Activated naive CD4-positive, alpha-beta T cell treated with anti-CD3 and anti-CD28 coated beads for 36 hours (primary cell): Measurements from ENCODE around the gene PCDHB8. TPM values are rescaled to one million over a fixed set of nuclear protein-coding genes. Genes with fewer than 3 reads are reported as not detected.
"Not testable (repeated sequence)": the region's sequence is repeated elsewhere in the genome, so short reads cannot be mapped to it uniquely, and the experiment has no call there.

ENCODE experiments used
- CTCF ChIA-PET: fragments of 350-600 bp; sonication (Branson Sonifier 250); formaldehyde crosslinking; loops from one replicate; lab custom pipeline; 2021; ENCODE audit warnings: antibody characterized with exemption; lab: Charles Lee
- DNase-seq: peaks from one replicate; pipeline ENCODE4 v3.0.0-alpha.2; 2020
- H3K27ac Mint-ChIP-seq: one replicate; pipeline ENCODE4 v1.8.0; 2021; ENCODE audit warnings: mild to moderate bottlenecking, mixed read lengths
- H3K27me3 Mint-ChIP-seq: one replicate; pipeline ENCODE4 v1.8.0; 2021; ENCODE audit warnings: low read depth, mixed read lengths
- H3K36me3 Mint-ChIP-seq: one replicate; pipeline ENCODE4 v1.8.0; 2021; ENCODE audit warnings: low read depth, mixed read lengths
- H3K4me1 Mint-ChIP-seq: one replicate; pipeline ENCODE4 v1.8.0; 2021; ENCODE audit warnings: low read depth, mixed read lengths
- H3K4me3 Mint-ChIP-seq: one replicate; pipeline ENCODE4 v1.8.0; 2021; ENCODE audit warnings: mild to moderate bottlenecking, moderate library complexity, mixed read lengths
- H3K9me3 Mint-ChIP-seq: one replicate; pipeline ENCODE4 v1.8.0; 2021; ENCODE audit warnings: mixed read lengths
- intact Hi-C: fragments of 100-400 bp; cut with micrococcal nuclease; formaldehyde crosslinking; loops from one replicate; pipeline ENCODE4 v1.15.1; 2023
- total RNA-seq, 2 experiments: library from RNA; stranded (reverse); gene quantifications; one replicate each; pipeline ENCODE4 v1.2.3, GENCODE V29; 2021

PCDHB8 gene
- not detected for total RNA-seq

- CTCF ChIA-PET = interaction anchor here (0.7 to 1.2 kb wide), 4 partner anchors 9 to 288 kb away, joined by 3 to 6 read pairs (median 4); partner anchors contain the start of gene PCDHB9
- H3K9me3 Mint-ChIP-seq, H3K4me3 Mint-ChIP-seq, H3K4me1 Mint-ChIP-seq, H3K27ac Mint-ChIP-seq, DNase-seq, intact Hi-C loops: not testable (repeated sequence)
- H3K27me3 Mint-ChIP-seq = peaks cover 31% of the 10 kb centered on the region
- peaks cover 10% of the 10 kb centered on the region for H3K36me3 Mint-ChIP-seq
Measured at GRCh38 chr5:141177577-141178191, at the start of gene PCDHB8. Gene PCDHB8, plus strand, starts transcription at chr5:141177790. Its CDS starts 245 bp downstream, at chr5:141178035.

DNA sequence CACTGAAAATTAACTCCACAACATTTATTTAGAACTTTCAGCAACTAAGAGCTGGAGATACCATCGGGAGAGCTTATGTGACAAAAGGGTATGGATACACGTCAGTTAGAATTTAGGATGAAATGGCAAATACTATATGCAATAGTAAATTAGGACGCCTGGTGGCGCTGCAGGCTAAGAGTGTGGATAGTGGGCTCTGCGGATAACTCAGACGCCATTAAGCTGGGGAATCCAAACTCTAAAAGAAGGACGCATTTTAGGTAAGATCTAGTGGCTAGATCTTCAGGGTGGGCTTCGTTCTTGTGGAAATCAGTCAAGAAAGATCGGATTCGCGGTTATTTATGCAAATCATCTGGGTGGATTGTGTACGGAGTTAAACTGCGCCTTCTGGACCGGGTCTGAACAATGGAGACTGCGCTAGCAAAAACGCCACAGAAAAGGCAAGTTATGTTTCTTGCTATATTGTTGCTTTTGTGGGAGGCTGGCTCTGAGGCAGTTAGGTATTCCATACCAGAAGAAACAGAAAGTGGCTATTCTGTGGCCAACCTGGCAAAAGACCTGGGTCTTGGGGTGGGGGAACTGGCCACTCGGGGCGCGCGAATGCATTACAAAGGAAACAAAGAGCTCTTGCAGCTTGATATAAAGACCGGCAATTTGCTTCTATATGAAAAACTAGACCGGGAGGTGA lies 42.4 kb upstream of the PCDHB8 start, which contains the start of gene PCDHB5:
Gene PCDHB5, plus strand, starts transcription at position 177 of the 688 bp plus-strand sequence. Its CDS starts 229 bp downstream, at position 406.
- H3K27ac Mint-ChIP-seq = no peak within 1 kb of the TSS
- CTCF ChIA-PET = interaction anchor here (0.5 to 0.7 kb wide), 2 partner anchors 380 to 429 kb away, joined by 3 to 6 read pairs; no protein-coding TSS in a partner anchor
- peaks cover 6% of the 10 kb centered on the region for H3K4me1 Mint-ChIP-seq
- peaks cover 4% of the 10 kb centered on the region for H3K36me3 Mint-ChIP-seq
- peak; percentile 48 for DNase-seq
- H3K9me3 Mint-ChIP-seq = peaks cover 32% of the 10 kb centered on the region
- peak within 1 kb of the TSS; percentile 63 for H3K4me3 Mint-ChIP-seq
- peaks cover 27% of the 10 kb centered on the region for H3K27me3 Mint-ChIP-seq
- intact Hi-C loops = no loop called here

- H3K4me1 Mint-ChIP-seq = peaks cover 6% of the 10 kb centered on the region
- DNase-seq = no peak
- peaks cover 32% of the 10 kb centered on the region for H3K9me3 Mint-ChIP-seq
- H3K27ac Mint-ChIP-seq = no peak overlapping the region
- CTCF ChIA-PET = interaction anchor here (0.5 to 0.7 kb wide), 2 partner anchors 379 to 429 kb away, joined by 3 to 6 read pairs; no protein-coding TSS in a partner anchor
- peaks cover 27% of the 10 kb centered on the region for H3K27me3 Mint-ChIP-seq
- intact Hi-C loops = no loop called here
- peaks cover 4% of the 10 kb centered on the region for H3K36me3 Mint-ChIP-seq
- peak overlapping the region; percentile 63 for H3K4me3 Mint-ChIP-seq
Measured at GRCh38 chr5:141135718-141136266, 41.8 kb upstream of the PCDHB8 start.

DNA sequence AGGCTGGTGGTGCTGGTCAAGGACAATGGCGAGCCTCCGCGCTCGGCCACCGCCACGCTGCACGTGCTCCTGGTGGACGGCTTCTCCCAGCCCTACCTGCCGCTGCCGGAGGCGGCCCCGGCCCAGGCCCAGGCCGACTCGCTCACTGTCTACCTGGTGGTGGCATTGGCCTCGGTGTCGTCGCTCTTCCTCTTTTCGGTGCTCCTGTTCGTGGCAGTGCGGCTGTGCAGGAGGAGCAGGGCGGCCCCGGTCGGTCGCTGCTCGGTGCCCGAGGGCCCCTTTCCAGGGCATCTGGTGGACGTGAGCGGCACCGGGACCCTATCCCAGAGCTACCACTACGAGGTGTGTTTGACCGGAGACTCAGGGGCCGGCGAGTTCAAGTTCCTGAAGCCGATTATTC lies 40.2 kb upstream of the PCDHB8 start:
- H3K36me3 Mint-ChIP-seq, intact Hi-C loops, H3K27ac Mint-ChIP-seq, H3K4me3 Mint-ChIP-seq, CTCF ChIA-PET, DNase-seq, H3K4me1 Mint-ChIP-seq: not testable (repeated sequence)
- Mint-ChIP-seq H3K27me3 (peaks cover 27% of the 10 kb centered on the region), H3K9me3 (peaks cover 32% of the 10 kb centered on the region)

- peak; percentile 21 for DNase-seq
- Mint-ChIP-seq H3K27ac (no peak within 1 kb of the TSS), H3K36me3 (peaks cover 11% of the 10 kb centered on the region), H3K4me3 (no peak within 1 kb of the TSS), H3K4me1 (peaks cover 4% of the 10 kb centered on the region), H3K9me3 (peaks cover 22% of the 10 kb centered on the region), H3K27me3 (peaks cover 37% of the 10 kb centered on the region)
- CTCF ChIA-PET = interaction anchor here (0.7 kb wide), 1 partner anchor 11 kb away, joined by 3 read pairs; no protein-coding TSS in a partner anchor
- intact Hi-C loops = no loop called here
Measured at GRCh38 chr5:141149812-141150211, 27.8 kb upstream of the PCDHB8 start, which contains the start of gene PCDHB6. Gene PCDHB6, plus strand, starts transcription at chr5:141150057. Its CDS starts 201 bp downstream, at chr5:141150258.

DNA sequence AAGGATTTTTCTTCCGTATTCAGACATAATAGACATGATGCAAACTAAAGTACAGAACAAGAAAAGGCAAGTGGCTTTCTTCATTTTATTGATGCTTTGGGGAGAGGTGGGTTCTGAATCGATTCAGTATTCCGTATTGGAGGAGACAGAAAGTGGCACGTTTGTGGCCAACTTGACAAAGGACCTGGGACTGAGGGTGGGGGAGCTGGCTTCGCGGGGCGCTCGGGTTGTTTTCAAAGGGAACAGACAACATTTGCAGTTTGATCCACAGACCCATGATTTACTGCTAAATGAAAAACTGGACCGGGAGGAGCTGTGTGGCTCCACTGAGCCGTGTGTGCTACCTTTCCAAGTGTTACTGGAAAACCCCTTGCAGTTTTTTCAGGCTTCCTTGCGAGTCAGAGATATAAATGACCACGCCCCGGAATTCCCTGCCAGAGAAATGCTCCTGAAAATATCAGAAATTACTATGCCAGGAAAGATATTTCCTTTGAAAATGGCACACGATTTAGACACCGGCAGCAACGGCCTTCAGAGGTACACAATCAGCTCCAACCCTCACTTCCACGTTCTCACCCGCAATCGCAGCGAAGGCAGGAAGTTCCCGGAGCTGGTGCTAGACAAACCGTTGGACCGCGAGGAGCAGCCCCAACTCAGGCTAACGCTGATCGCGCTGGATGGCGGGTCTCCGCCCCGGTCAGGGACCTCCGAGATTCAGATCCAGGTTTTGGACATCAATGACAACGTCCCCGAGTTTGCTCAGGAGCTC lies 27.2 kb upstream of the PCDHB8 start:
- peaks cover 11% of the 10 kb centered on the region for H3K36me3 Mint-ChIP-seq
- peaks cover 4% of the 10 kb centered on the region for H3K4me1 Mint-ChIP-seq
- peaks cover 39% of the 10 kb centered on the region for H3K27me3 Mint-ChIP-seq
- no peak for DNase-seq
- no peak overlapping the region for H3K27ac Mint-ChIP-seq
- CTCF ChIA-PET = interaction anchor here (0.7 kb wide), 1 partner anchor 12 kb away, joined by 3 read pairs; no protein-coding TSS in a partner anchor
- H3K9me3 Mint-ChIP-seq = peaks cover 22% of the 10 kb centered on the region
- intact Hi-C loops = no loop called here
- no peak overlapping the region for H3K4me3 Mint-ChIP-seq

- Mint-ChIP-seq H3K36me3 (peaks cover 12% of the 10 kb centered on the region), H3K27ac (no peak overlapping the region), H3K9me3 (peaks cover 22% of the 10 kb centered on the region), H3K4me3 (no peak overlapping the region), H3K4me1 (peaks cover 4% of the 10 kb centered on the region), H3K27me3 (peaks cover 43% of the 10 kb centered on the region)
- DNase-seq = no peak
- intact Hi-C loops = no loop called here
- CTCF ChIA-PET = no interaction called here
Measured at GRCh38 chr5:141150993-141151325, 26.6 kb upstream of the PCDHB8 start.

DNA sequence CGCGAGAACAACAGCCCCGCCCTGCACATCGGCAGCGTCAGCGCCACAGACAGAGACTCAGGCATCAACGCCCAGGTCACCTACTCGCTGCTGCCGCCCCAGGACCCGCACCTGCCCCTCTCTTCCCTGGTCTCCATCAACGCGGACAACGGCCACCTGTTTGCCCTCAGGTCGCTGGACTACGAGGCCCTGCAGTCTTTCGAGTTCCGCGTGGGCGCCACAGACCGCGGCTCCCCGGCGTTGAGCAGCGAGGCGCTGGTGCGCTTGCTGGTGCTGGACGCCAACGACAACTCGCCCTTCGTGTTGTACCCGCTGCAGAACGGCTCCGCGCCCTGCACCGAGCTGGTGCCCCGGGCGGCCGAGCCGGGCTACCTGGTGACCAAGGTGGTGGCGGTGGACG lies 26.0 kb upstream of the PCDHB8 start:
- DNase-seq, intact Hi-C loops, H3K4me1 Mint-ChIP-seq, H3K4me3 Mint-ChIP-seq, CTCF ChIA-PET, H3K27ac Mint-ChIP-seq: not testable (repeated sequence)
- Mint-ChIP-seq H3K9me3 (peaks cover 24% of the 10 kb centered on the region), H3K27me3 (peaks cover 50% of the 10 kb centered on the region), H3K36me3 (peaks cover 14% of the 10 kb centered on the region)

DNA sequence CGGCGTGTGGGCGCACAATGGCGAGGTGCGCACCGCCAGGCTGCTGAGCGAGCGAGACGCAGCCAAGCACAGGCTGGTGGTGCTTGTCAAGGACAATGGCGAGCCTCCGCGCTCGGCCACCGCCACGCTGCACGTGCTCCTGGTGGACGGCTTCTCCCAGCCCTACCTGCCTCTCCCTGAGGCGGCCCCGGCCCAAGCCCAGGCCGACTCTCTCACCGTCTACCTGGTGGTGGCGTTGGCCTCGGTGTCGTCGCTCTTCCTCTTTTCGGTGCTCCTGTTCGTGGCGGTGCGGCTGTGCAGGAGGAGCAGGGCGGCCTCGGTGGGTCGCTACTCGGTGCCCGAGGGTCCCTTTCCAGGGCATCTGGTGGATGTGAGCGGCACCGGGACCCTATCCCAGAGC lies 25.5 kb upstream of the PCDHB8 start:
- intact Hi-C loops, H3K27ac Mint-ChIP-seq, DNase-seq, H3K4me1 Mint-ChIP-seq, H3K4me3 Mint-ChIP-seq, CTCF ChIA-PET: not testable (repeated sequence)
- peaks cover 55% of the 10 kb centered on the region for H3K27me3 Mint-ChIP-seq
- H3K9me3 Mint-ChIP-seq = peaks cover 27% of the 10 kb centered on the region
- peaks cover 16% of the 10 kb centered on the region for H3K36me3 Mint-ChIP-seq

DNA sequence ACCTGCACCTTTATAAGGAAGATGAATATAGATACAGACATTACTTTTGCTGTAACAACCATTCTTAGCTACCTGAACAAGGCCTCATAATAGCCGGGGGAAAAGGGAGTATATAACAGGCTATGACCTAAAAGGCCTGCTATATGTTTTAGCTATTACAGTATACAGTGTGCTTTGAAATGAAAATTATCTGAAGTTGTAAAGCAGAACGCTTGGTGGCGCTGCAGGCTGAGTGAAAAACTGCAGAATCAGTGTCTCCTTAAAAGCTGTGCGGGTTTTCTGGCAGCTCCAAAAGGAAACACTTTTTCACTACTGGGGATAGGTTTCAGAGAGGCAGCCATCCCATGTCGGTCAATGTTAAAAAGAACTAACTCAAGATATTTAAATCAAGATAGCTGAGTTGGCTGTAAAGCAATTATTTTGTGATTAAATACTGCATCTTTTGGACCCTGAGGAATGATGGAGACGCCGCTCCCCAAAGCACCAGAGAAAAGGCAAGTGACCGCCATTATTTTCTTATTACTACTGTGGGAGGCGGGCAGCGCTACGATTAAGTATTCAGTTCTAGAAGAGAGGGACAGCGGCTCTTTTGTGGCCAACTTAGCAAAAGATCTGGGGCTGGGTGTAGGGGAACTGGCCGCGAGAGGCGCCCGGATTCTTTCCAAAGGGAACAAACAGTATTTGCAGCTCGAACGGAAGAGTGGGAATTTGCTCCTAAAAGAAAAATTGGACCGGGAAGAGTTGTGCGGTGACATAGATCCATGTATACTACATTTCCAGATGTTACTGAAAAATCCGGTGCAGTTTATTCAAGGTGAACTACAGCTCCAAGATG lies 21.8 kb upstream of the PCDHB8 start:
- H3K4me3 Mint-ChIP-seq = no peak overlapping the region
- no peaks in the 10 kb centered on the region for H3K4me1 Mint-ChIP-seq
- H3K9me3 Mint-ChIP-seq = peaks cover 29% of the 10 kb centered on the region
- intact Hi-C loops = no loop called here
- peaks cover 52% of the 10 kb centered on the region for H3K27me3 Mint-ChIP-seq
- peaks cover 15% of the 10 kb centered on the region for H3K36me3 Mint-ChIP-seq
- H3K27ac Mint-ChIP-seq = no peak overlapping the region
- CTCF ChIA-PET = interaction anchor here (1.8 kb wide), 1 partner anchor 21 kb away, joined by 3 read pairs; the partner anchor contains the start of gene PCDHB8
- no peak for DNase-seq

DNA sequence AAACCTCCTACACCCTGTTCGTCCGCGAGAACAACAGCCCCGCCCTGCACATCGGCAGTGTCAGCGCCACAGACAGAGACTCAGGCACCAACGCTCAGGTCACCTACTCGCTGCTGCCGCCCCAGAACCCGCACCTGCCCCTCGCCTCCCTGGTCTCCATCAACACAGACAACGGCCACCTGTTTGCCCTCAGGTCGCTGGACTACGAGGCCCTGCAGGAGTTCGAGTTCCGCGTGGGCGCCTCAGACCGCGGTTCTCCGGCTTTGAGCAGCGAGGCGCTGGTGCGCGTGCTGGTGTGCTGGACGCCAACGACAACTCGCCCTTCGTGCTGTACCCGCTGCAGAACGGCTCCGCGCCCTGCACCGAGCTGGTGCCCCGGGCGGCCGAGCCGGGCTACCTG lies 20.2 kb upstream of the PCDHB8 start:
- H3K9me3 Mint-ChIP-seq = peaks cover 17% of the 10 kb centered on the region
- DNase-seq, H3K4me1 Mint-ChIP-seq, H3K27ac Mint-ChIP-seq, CTCF ChIA-PET, H3K4me3 Mint-ChIP-seq, intact Hi-C loops: not testable (repeated sequence)
- H3K27me3 Mint-ChIP-seq = peaks cover 40% of the 10 kb centered on the region
- peaks cover 12% of the 10 kb centered on the region for H3K36me3 Mint-ChIP-seq
